Measurements from ENCODE around the gene KRT7.

KRT7 gene

DNA sequence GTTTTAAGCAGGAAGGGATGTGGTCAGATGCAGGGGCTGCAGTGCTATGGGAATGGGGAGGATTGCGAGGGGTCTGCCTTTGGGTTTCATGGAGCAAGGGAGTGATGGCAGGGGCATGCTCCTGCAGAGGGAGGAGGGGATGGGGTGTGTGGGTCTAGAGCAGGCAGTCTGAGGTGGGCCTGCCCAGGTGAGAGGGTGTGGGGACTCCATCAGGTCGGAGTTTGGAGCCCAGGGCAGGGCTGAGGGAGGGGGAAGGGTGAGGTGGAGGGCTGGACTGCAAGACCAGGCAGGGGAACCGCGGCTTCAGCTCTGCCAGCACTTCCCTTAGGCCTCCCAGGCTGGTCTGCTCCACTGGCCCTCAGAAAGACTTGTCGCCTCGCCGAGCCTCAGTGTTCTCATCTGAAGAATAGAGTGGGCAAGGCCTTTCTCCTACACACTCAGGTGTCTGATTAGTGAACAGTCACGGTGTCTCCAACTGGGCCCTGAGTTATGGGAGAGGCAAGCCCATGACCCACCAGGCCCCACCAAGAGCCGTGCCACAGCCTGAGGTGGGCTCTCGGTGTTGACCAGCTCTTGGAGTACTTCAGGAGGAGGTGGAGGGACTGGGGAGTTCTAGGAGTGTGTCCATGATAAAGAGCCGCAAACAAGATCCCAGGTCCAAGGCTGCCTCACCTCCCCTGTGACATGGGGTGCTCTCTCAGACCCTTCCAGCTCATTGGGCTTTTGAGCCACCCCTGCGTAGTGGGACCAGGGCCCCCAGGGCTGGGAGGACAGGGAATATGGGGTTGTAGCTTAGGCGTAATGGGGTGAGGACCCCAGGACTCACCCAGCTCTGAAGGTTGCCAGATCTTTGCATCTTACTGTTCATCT is 21.1 kb upstream of the KRT7 start:
- in situ Hi-C loops (cut with MboI; ENCODE audit: low sequenced_read_pairs), result no loop called here

DNA sequence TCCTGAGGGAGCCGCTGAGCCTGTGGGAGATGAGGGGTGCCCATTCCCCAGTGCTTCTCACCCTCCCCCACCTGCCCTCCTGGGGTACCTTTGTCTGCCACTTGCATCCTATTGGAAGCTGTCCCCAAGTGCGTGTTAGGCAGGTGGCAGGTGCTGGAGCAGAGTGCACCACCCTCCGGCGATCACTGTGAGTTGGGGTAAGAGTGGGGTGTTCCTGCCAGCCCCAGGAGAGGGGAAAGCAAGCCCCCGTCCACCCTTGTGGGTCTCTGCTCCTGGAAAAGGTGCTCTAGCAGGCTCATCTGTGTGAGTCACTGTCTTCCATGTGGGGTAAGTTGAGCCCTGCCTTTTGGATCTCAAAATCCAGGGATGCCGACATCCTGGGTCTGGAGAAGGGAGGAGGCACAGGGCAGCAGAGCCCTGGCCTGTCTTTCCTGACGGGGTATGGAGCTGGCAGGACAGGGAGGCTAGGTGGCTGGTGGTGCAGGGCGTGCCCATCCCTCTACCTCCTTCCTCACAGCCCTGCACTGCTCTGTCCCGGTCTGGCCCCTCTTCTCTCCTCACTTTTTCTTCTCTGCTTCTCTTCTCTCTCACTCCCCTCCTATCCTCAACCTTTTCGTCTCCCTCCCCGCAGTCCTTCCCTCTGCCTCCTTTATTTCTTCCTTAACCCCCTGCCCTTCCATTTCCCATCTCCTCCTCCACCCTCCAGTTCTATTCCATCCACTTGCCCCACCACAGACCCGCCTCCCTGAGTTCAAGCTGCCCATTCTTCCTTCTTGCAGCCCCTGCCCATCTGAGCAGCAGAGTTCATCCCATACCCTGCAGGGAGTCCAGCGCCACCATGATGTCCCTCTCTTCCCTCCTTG is 20.1 kb upstream of the KRT7 start:
- in situ Hi-C loops (cut with MboI; ENCODE audit: low sequenced_read_pairs), result no loop called here

DNA sequence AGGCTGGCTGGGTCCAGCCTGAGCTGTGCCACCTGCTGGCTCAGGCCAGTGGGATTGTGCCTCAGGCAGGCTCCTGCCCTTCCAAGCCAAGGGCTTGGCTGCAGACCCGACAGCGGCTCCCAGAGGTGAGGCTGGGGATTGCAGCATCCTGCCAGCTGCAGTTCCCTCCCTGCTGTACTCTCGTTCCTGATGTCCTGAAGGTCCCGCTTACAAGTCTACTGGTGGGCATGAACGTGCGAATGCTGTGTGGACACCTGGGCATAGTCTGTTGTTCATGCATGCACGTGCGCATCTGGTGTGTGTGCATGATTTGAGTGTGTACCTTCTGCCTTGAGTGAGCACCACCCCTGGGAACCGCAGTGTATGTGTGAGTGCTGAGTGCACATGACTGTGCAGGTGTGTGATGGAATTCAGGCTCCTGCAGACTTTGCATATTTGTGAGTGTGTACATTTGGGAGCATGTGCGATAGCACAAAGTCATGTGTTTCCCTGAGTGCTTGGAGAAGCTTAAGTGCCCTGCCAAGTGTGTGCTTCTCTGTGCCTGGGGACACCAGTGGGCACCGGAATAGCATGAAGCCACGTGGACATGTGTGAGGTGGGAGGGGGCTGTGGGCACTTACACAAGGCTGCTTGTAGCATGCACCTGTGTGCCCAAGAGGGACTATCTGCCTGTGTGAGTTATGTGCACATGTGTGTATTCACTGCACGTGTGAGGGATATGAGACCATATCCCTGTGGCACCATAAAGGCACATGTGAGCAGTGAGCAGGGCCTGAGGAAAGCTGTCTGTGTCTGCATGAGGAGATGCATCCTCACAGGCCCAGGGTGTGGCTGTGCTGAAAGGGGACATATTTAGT is 19.3 kb upstream of the KRT7 start:
- in situ Hi-C loops (cut with MboI; ENCODE audit: low sequenced_read_pairs), result no loop called here

DNA sequence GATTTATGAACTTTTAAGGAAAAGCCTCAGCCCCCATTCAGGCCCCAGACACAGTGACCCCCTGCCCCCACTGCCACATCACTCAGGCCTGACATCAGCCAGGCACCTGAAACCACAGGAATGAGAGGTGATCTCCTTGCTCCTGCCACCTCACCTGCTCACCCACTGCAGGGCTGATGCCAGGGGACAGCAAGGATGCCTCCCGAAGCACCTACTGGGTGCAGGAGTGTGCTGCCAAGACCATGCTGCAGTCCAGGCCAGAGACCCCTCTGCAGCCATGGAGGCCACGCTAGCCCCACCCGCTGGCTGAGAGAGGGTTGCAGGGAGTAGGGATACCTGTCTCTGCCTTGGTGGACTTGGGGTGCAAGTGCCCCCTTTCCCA is 18.6 kb upstream of the KRT7 start:
- in situ Hi-C loops (cut with MboI; ENCODE audit: low sequenced_read_pairs), result no loop called here

DNA sequence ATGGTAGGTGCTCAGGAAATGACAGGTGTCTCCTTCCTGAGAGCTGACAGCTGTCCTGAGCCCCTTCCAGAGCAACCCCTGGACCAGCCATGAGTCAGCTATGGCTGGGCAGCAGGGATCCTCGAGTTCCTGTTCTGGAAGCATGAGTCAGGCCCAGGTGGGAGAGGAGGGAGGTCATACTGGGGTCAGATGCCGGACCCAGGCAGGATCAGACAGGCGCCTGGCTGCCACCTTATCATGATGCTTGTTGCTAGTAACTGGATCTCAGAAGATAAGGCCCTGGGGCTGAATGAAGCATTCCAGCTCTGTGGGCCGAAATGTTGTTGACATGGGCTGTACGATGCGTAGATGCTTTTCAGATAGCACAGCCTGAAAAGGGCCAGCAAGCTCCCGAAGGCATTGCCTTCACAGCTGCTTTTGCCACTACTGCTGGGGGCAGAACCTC is 17.4 kb upstream of the KRT7 start:
- in situ Hi-C loops (cut with MboI; ENCODE audit: low sequenced_read_pairs), result no loop called here

DNA sequence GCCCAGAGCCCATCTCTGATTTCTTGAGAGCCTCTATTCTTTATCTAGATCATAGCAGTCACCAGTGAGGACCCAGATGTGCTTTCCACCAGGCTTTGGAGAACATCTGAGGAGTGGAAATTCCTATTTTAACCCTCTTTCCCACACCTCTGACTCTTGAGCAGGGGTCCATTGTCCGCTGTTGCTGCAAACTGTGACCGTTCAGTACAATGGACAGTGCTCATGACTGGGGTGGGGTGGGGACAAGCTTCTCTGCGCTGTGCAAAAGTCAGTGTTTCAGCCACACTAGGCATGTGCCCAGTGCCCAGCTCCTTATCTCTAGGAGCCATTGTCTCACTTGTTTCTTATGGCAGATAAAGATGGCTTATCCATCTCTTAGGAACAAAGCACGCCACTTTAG is 16.9 kb upstream of the KRT7 start:
- in situ Hi-C loops (cut with MboI; ENCODE audit: low sequenced_read_pairs), result no loop called here

DNA sequence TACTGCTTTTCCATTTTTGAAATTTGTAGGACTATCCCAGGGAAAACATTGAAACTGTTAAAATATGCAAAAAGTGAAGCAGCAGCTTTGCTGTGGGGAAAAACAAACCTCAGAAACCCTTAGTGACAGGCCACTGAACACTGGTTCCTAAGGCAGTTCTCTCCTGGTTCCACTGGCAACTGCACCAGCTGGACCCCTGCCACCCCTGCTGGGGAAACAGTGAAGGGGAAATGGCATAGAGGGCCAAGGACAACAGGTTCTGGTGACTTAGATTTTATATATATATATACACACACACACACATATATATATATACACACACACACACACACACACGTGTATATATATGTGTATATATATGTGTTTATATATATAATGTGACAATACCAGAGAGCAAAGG is 16.2 kb upstream of the KRT7 start:
- in situ Hi-C loops (cut with MboI; ENCODE audit: low sequenced_read_pairs), result no loop called here

DNA sequence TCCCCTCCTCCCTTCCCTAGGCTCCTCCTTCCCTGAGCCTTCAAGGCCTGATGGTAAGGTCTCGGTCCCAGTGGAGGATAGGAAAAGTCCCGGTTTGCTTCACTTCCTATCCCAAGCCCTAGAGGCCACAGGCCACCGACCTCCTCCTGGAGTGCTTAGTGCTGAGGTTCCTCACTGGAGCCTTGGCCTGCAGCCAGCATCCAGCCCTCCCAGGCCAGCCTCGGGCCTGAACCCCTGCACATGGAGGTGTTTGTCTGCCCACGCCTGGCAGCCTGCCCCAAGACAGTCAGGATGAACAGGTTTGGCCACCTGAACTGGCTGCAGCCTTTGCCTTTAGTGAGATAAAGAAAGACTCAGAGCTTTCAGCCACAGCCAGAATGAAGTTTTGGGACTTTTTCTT is 15.8 kb upstream of the KRT7 start:
- in situ Hi-C loops (cut with MboI; ENCODE audit: low sequenced_read_pairs), result no loop called here

DNA sequence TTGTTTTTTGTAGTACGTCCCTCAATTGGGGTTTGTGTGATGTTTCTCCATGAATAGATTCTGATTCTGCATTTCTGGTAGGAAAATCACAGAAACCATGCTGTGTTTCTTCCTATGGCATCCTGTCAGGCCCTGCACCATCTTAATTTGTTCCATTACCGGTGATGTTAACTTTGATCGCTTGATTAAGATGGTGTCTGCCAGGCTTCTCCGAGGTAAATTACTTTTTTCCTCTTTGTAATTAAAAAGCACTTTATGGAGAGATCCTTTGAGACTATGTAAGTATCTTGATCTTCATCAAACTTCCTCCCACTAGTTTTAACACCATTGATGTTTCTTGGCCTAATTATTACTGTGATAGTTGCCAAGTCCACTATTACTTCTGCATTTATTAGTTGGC is 15.0 kb upstream of the KRT7 start:
- in situ Hi-C loops (cut with MboI; ENCODE audit: low sequenced_read_pairs), result no loop called here

DNA sequence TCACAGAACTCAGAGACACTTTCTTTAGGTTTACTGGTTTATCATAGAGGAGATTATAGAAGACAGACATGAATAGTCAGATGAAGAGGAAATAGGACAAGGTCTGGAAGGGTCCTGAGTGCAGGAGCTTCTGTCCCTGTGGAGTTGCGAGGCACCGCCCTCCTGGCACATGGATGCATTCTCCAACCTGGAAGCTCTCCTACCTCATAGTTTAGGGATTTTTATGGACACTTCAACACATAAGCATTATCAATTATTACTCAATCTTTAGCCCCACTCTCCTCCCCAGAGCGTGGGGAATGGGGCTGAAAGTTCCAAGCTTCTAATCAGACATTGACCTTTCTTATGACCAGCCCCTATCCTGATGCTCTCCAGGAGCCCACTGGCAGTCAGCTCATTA is 12.6 kb upstream of the KRT7 start:
- in situ Hi-C loops (cut with MboI; ENCODE audit: low sequenced_read_pairs), result no loop called here

DNA sequence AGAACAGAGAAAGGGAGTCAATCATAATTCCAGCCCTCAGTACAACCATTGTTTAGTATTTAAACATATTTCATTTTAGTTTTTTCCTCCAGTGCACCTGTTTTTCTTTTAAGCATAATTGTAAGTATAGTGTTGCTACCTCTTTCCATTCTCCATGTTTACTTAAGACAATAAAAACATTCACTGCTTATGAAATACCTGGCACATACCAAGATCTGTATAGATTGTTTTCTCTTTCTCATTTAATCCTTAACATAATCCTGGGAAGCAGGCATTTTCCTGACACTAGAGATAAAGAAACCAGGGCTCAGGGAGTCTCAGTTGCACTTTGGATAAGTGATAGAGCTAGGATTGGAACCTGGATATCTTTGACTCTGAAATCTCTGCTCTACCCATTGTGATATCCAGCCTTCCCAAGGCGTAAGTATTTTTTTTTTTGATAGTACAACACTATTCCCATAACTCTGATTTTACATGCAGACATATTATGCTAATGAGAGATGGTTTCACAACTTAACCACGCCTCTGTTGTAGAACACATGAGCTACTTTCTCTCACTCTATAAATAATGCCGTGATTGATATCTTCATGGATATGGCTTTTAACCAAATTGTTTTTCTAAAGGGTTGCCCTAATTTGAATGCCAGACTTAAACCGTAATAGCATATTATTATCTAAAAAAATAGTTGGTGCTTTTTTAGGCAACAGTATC is 11.8 kb upstream of the KRT7 start:
- in situ Hi-C loops (cut with MboI; ENCODE audit: low sequenced_read_pairs), result no loop called here

DNA sequence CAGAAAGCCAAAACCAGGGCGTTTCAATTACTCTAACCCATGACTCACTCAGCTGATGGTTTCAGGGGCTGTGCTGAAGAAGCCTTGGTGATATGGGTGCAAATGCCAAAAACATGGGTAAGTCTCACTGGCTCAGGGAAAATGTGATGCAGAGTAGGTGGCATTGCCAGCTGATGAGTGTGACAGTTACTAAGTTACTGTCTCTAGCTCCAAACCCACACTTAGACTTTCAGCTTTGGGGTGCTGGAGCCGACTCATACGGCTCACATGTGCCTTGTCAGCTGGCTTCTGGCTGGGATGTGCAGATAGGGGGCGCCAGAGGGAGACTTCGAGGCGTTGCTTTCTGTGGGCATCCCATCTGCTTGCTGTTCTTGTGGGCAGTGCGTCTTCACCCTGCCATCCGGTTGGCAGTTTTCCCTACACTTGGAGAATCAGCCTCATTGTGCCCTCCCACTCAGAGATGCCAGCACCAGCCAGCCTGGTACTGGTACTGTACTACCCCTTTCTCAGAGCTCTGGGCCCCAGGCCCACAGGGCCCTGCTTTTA is 11.1 kb upstream of the KRT7 start:
- in situ Hi-C loops (cut with MboI; ENCODE audit: low sequenced_read_pairs), result no loop called here

DNA sequence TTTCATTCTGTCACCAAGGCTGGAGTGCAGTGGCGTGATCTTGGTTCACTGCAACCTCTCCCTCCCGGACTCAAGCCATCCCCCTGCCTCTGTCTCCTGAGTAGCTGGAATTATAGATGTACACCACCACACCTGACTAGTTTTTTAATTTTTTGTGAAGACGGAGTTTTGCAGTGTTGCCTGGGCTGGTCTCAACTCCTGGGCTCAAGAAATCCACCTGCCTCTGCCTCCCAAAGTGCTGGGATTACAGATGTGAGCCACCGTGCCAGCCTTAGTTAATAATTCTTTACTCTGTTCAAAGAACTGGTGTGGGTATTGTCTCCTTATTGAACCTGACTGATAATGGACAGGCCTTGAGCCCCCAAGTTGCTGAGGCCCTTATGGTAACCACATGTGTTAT is 10.4 kb upstream of the KRT7 start:
- in situ Hi-C loops (cut with MboI; ENCODE audit: low sequenced_read_pairs), result no loop called here

DNA sequence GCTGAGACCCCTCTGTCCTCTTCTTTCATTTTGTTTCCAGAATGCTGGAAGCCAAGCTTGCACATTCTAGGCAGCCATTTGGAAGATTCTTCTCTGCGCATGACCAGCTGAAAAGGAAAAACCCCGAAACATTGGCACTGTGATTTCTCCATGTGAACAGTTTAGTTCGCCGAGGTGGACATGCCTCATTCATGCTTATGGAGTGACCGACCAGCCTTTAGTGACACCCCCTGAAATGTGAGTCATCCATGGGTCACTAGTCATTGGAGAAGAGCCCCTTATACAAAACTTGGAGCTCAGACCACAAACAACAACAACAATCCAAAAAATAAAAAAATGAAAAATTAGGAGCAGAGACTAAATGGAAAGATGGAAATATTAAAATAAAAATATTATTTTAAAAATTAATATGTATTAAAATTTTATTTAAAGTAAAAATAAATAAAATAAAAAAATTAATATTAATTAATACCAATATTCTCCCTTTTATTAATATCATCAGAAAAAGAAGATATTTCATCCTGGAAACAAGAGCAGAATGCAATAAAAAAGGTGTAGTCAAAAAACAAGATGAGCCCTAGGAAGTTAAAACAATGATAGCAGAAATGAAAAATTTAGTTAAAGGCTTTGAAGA is 9.5 kb upstream of the KRT7 start:
- in situ Hi-C loops (cut with MboI; ENCODE audit: low sequenced_read_pairs), result no loop called here

DNA sequence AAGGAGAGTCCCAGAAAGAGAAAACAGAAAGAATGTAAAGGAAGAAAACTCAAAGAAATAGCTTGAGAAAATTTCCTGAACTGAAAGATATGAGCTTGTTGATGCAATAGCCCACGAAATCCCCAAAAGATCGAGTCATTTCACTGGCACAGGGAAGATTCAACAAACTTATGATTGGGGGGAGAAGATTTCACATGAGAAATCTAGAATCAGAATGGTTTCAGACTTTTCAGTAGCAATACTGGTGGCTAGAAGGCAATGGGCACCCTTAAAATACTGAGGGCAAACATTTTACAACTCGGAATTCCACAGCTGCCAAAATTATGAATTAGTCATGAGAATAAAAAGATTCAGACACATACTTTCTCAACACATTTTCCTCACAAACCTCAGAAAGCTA is 8.9 kb upstream of the KRT7 start:
- in situ Hi-C loops (cut with MboI; ENCODE audit: low sequenced_read_pairs), result no loop called here

DNA sequence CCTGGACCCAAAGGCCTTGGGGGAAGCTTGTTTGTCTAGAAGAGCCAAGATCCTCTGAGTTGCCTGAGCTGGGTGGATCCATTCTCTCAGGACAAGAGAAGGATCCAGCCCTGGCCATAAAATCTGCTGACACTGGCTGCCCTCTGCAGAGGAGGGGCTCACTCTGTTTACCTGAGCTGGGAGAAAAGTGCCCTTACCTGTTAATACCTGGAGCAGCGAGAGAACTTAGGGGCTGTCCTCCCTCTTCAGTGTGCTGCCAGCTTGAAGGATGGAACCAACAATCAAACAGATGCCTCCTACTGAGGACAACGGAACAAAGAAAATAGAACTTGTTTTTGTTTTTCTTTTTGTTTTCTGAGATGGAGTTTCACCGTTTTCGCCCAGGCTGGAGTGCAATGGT is 7.3 kb upstream of the KRT7 start:
- in situ Hi-C loops (cut with MboI; ENCODE audit: low sequenced_read_pairs), result no loop called here

DNA sequence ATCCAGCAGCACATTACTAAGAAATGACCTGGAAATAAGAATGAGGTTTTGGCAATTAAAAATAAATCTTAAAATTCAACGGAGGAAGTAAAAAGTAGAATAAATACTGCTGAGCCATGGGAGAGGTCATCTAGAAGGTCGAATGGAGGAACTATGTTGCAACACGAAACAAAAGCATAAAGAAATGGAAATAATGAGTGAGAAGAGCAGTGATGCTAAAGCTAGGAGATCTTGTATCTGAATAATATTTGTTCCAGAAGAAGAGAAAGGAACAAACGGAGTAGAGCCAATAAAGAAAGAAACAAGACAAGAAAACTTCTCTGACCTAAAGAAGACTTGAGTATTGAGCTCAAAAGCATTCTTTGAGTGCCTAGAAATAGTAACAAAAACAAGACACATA is 6.6 kb upstream of the KRT7 start:
- in situ Hi-C loops (cut with MboI; ENCODE audit: low sequenced_read_pairs), result no loop called here

DNA sequence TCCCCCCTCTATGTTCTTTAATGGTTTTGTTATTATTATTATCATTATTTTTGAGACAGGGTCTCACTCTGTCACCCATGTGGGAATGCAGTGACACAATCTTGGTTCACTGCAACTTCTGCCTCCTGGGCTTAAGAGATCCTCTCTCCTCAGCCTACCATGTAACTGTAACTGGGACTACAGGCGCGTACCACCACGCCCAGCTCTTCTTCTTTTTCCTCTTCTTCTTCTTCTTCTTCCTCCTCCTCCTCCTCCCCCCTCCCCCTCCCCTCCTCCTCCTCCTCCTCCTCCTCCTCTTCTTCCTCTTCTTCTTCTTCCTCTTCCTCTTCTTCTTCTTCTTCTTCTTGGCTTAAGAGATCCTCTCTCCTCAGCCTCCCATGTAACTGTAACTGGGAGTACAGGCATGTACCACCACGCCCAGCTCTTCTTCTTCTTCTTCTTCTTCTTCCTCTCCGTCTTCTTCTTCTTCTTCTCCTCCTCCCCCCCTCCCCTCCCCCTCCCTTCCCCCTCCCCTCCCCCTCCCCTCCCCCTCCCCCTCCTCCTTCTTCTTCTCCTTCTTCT is 5.4 kb upstream of the KRT7 start:
- in situ Hi-C loops (cut with MboI; ENCODE audit: low sequenced_read_pairs), result no loop called here

DNA sequence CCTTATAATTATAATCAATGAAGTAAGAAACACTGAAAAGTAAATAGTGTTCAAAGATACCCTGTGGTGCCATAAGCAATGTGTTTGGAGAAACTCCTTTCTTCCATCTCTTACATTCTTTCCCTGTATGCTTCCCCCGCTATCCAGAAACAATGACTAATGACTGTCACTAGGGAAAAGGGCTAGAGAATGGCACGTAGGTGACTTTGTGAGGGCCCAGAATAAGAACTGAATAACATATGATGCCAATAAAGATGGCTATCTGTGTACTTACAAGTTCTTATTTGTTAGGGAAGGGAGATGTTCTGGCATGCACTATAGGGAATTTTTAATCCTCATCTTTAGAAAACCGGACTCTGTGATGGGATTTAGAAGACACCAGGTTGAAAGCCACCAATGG is 4.7 kb upstream of the KRT7 start:
- in situ Hi-C loops (cut with MboI; ENCODE audit: low sequenced_read_pairs), result no loop called here

DNA sequence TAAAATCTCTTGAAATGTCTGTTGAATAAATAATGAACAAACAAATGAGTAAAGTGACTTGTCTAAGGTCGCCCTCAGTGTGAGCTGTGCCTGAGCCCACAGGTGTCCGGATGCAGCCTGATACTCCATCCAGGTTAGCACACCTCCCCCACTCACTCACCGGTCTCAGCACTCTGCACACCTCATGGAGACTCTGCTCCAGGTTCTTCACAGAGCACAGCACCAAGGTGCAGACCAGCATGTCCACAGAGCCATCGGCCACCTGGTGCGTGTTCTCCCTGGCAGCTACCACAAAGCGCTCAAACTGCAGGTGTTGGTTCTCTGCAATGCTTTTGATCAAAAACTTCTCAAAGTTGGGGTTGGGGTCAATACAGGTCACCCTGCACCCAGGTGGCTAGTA is 4.1 kb upstream of the KRT7 start:
- in situ Hi-C loops (cut with MboI; ENCODE audit: low sequenced_read_pairs), result no loop called here
